ENCODE data around the gene PA2G4.

GRCh38 chr12:56126732-56127239 lies 22.4 kb downstream of the PA2G4 start:
- no peak for TF ChIP-seq CTCF (IDR thresholded peaks at IDR 0.05)
- no peak for TF ChIP-seq SIN3A (IDR thresholded peaks at IDR 0.05; ENCODE audit: borderline replicate concordance, insufficient read depth, low read depth, low read length)
- TF ChIP-seq TCF7L2 (IDR thresholded peaks at IDR 0.05; ENCODE audit: low read depth, low read length): no peak
- TF ChIP-seq REST (IDR thresholded peaks at IDR 0.05; ENCODE audit: insufficient read depth in 1 of 2, low read depth in 2 of 2, low read length in 1 of 2): no peak
